GM21390 (cell line): ENCODE results near the gene USP17L22.
"Not testable (repeated sequence)": the region's sequence is repeated elsewhere in the genome, so short reads cannot be mapped to it uniquely, and the experiment has no call there.

Experiments
- ATAC-seq: cut with Tn5 transposase; IDR thresholded peaks from one replicate; pipeline ENCODE4 v1.9.1; 2021; ENCODE audit not compliant: unreplicated experiment

Gene USP17L22

GRCh38 chr4:9267319-9267718 lies at the start of gene USP17L22:
TSS of gene USP17L22 (plus strand) at chr4:9267619. CDS start at chr4:9267619, 0 bp downstream.
- not testable (repeated sequence) for ATAC-seq

- ATAC-seq: not testable (repeated sequence)
Measured at GRCh38 chr4:9219852-9220251, 47.6 kb upstream of the USP17L22 start, which contains the start of gene USP17L12. TSS of gene USP17L12 (plus strand) at chr4:9220152. CDS start at chr4:9220152, 0 bp downstream.

GRCh38 chr4:9224596-9224995 lies 42.8 kb upstream of the USP17L22 start, which contains the start of gene USP17L13:
TSS of gene USP17L13 (plus strand) at chr4:9224896. CDS start at chr4:9224896, 0 bp downstream.
- not testable (repeated sequence) for ATAC-seq

- not testable (repeated sequence) for ATAC-seq
Measured at GRCh38 chr4:9230249-9230648, 37.2 kb upstream of the USP17L22 start.

- not testable (repeated sequence) for ATAC-seq
Measured at GRCh38 chr4:9234085-9234484, 33.3 kb upstream of the USP17L22 start, which contains the start of gene USP17L15. TSS of gene USP17L15 (plus strand) at chr4:9234385. CDS start at chr4:9234385, 0 bp downstream.

- ATAC-seq: not testable (repeated sequence)
Measured at GRCh38 chr4:9238461-9238860, 29.0 kb upstream of the USP17L22 start.

- not testable (repeated sequence) for ATAC-seq
Measured at GRCh38 chr4:9243579-9243978, 23.8 kb upstream of the USP17L22 start, which contains the start of gene USP17L17. TSS of gene USP17L17 (plus strand) at chr4:9243879. CDS start at chr4:9243879, 0 bp downstream.

- not testable (repeated sequence) for ATAC-seq
Measured at GRCh38 chr4:9247953-9248680, 19.3 kb upstream of the USP17L22 start, which contains the start of gene USP17L18. TSS of gene USP17L18 (plus strand) at chr4:9248630. CDS start at chr4:9248630, 0 bp downstream.

GRCh38 chr4:9253078-9253477 lies 14.3 kb upstream of the USP17L22 start, which contains the start of gene USP17L19:
TSS of gene USP17L19 (plus strand) at chr4:9253378. CDS start at chr4:9253378, 0 bp downstream.
- ATAC-seq: not testable (repeated sequence)

GRCh38 chr4:9257824-9258223 lies 9.6 kb upstream of the USP17L22 start, which contains the start of gene USP17L20:
TSS of gene USP17L20 (plus strand) at chr4:9258124. CDS start at chr4:9258124, 0 bp downstream.
- ATAC-seq: not testable (repeated sequence)

- not testable (repeated sequence) for ATAC-seq
Measured at GRCh38 chr4:9262572-9262971, 4.8 kb upstream of the USP17L22 start, which contains the start of gene USP17L21. TSS of gene USP17L21 (plus strand) at chr4:9262872. CDS start at chr4:9262872, 0 bp downstream.

GRCh38 chr4:9271719-9272118 lies 4.3 kb downstream of the USP17L22 start:
- ATAC-seq: not testable (repeated sequence)
